SHP77 (cell line): Measurements from ENCODE around the gene ANTKMT.
"Not testable (repeated sequence)": the region's sequence is repeated elsewhere in the genome, so short reads cannot be mapped to it uniquely, and the experiment has no call there.

Source experiments
- DNase-seq, 2 experiments: peaks; one replicate each; lab custom pipeline; 2025; lab: John Stamatoyannopoulos, UW

The ANTKMT gene

DNA sequence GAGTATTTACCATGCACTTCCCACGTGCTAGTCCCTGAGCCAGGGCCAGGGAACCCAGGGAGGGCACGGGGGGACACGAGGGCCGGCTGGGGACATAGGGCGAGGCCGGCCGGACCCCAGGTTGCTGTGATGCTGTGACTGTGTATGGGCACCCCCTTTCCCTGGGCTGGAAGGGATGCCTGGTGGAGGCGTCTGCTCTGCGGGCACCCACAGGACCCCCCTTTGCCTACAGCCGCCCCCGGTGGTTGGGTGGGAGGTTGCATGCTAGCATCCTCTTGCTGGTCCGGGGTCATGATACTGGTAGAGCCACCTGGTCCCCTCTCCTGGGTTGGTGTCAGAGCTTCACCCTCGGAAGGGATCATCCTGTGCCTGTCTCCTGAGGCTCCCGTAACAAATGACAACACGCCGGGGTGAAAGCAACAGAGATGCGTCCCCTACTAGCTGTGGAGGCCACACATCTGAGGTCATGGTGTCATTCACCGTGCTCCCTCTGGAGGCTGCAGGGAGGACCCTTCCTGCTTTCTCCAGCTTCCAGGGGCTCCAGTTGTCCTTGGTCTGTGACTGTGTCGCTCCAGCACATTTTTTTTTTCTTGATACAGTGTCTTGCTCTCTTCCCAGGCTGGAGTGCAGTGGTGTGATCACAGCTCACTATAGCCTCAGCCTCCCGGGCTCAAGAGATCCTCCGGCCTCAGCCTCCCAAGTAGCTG is 23.0 kb downstream of the ANTKMT start:
- no peak for DNase-seq

DNA sequence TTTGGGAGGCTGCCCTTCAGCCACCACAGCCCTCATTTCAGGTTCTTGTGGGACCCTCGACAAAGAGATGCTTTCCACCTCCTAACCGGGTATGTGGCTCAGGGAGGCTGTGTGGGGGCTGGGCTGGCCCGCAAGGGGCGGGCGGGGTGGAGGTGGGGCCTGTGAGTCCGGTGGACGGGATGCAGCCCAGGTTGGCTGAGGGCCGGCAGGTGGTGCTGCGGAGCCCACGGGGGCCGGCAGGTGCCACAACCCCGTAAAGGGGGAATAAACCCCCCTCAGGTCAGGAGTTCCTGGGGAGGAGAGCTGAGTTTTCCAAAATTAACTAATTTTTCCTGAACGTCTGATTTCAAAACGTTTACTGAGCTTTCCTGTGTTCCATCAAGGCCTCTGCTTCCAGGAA is 24.8 kb downstream of the ANTKMT start:
- peak in 1 of 2 experiments; percentile 23 for DNase-seq

DNA sequence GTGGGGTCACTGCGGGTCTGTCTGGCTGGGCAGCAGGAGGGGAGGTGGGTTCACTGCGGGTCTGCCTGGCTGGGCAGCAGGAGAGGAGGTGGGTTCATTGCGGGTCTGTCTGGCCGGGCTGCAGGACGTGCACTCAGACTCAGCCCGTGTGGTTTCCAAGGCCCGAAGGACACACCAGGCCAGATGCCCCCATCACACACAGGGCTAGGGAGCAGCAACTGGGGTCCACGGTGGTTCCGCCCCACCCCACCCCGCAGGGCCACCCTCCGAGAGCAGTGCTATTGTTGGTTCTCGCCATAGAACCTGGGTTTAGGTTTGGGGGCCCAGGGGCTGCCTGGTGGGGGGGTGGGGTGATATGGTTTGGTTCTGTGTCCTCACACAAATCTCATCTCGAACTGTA is 25.7 kb downstream of the ANTKMT start:
- no peak for DNase-seq

DNA sequence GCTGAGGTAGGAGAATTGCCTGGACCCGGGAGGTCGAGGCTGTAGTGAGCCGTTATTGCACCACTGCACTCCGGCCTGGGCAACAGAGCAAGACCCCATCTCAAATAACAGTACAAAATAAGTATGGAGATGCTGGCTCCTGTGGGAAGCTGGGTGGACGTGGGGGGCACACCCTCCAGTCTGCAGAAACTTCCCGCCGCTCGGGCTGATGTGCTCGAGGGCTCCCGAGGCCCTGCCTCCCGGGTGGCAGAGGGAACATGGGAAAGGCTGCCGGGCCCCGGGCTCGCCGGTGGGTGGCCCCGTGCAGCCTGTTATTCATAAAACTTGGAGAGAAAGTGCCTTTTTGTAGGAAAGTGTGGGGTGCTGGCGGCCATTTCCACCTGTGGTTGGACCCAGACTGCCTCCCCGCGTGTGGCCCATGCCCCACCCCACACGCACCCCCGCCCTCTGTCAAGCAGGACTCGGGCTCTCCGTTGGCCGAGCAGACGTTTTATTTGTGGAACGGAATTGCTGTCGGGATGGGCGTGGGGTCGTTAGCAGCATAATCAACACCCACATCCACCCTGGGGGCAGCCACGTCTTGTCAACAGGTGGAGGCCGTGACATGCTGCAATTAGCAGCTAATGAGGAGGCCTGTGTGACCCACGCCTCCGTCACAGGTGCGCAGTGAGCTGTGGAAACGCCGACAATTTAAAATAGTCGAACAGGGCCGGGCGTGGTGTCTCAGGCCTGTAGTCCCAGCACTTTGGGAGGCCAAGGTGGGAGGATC is 27.2 kb downstream of the ANTKMT start:
- DNase-seq, result no peak

DNA sequence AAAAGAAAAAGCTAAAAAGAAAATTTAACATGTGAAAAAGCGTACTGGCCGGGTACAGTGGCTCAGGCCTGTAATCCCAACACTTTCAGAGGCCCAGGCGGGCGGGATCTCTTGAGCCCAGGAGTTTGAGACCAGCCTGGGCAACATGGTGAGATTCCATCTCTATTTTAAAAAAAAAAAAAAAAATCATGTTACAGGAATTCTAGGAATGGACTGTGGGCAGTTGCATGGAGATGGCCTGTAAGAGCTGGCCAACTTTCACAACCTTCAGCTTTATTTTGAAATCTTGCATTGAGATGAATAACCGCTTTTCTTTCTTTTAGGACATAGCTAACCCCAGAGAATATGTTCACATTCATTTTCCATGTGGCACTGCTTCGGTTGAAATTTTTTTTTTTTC is 28.1 kb downstream of the ANTKMT start:
- no peak for DNase-seq

DNA sequence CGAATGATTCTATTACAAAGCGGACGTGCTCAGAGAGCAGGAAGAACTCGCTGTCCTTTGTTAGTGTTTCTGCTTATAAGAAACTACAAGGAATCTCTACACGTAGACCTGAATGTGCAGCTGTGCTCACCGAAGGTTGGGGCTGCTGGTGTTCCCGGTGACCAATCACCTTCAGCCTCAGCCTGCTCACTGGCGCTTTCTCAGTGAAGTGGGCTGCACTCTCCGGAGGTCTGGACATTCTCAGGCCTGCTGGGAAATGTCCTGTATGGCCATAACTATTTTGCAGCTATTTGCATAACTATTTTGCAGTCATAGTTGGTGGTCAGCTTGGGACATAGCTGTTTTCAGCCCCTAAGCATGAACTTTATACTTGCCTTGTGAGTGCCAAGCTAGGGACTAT is 29.5 kb downstream of the ANTKMT start:
- no peak for DNase-seq

DNA sequence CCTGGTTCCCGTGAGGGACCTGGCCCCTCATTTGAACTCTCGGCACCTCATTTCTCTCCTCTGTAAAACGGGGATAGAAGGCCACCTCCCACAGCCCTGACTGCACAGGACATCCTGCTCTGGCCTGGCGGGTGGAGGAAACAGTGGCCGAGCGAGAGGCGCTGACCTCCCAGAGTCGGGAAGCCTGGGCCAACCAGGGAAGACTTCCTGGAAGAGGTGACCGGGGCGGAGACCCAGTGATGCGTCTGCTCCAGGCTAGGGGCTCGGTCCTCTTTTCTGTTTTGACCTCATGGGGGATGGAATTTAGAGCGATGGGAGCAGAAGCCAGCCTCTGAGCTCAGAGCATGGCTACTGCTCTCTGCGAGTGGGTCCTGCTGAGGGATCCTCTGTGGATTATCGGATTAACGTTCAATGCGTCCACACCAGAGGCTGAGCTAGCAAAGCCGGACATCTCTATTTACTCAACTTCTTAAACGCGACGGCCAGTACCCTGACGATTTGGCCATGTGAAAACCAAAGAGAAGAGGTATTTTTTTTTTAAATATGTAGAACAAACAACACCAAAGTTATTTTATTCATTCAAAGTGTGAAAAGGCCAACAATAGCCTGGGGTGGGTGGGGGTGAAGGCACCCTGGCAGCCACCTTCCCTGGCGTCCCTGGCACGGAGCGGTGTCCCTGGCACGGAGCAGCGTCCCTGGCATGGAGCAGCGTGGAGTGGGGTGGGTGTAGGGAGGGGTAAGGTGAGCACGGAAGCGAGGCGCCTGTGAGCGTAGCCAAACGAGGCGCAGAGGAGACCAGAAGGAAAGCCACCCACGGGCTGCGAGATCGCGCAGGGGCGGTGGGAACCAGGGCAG is 30.4 kb downstream of the ANTKMT start:
- DNase-seq, result no peak

DNA sequence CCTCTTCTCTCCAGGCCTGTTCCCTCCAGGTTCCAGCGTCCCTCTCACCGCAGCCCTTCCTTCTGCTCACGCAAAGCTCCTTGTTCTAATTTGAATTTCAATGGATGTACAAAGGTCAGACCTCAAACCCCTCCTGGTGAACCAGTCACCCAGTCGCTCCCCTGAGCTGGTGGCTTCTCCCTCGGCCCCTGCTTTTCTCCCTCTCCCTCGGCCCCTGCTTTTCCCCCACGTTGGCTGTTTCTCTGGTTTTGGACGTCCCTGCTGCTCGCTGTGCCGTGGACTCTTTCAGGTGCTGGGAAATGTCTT is 31.0 kb downstream of the ANTKMT start:
- DNase-seq, result no peak

DNA sequence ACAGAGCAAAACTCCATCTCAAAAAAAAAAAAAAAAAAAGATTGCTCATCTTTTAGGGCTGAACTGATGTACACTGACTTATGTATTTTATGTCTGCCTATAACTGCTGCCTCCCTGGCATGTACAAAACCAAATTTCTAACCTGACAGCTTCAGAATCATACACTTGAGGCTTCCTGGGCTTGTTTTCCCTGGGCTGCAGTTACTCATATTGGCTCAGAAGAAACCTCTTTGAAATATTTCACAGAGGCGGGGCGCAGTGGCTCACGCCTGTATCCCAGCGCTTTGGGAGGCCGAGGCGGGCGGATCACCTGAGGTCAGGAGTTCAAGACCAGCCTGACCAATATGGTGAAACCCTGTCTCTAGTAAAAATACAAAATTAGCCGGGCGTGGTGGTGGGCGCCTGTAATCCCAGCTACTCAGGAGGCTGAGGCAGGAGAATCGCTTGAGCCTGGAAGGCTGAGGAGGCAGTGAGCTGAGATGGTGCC is 33.2 kb downstream of the ANTKMT start:
- DNase-seq, result not testable (repeated sequence)

DNA sequence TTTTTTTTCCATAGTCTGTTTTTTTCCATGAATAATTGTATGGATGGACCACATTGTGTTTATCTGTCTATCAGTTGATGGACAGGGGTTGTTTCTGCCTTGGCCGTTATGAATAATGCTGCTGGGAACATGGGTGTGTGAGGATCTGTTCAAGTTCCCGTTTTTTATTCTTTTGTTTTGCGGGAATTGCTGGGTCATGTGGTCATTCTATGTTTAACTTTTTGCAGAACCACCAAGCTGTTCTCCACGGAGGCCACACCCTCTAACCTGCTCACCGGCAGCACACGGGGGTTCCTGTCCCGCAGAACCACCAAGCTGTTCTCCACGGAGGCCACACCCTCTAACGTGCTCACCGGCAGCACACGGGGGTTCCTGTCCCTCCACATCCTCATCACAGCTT is 33.7 kb downstream of the ANTKMT start:
- DNase-seq, result no peak

DNA sequence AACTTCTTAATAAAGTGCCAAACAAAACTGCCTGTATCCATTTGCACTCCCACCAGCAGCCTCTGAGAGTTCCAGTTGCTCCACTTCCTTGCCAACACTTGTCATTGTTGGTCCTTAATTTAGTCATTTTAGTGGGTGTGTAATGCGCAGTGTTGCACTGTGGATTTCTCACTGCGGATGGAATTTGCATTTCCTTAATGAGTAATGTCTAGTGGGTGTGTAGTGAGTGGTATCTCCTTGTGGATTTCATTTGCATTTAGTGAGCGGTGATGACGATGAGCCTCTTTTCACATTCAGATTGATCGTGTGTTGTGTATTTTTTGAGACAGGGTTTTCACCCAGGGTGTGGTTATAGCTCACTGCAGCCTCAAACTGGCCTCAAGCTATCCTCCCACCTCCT is 35.5 kb downstream of the ANTKMT start:
- no peak for DNase-seq

DNA sequence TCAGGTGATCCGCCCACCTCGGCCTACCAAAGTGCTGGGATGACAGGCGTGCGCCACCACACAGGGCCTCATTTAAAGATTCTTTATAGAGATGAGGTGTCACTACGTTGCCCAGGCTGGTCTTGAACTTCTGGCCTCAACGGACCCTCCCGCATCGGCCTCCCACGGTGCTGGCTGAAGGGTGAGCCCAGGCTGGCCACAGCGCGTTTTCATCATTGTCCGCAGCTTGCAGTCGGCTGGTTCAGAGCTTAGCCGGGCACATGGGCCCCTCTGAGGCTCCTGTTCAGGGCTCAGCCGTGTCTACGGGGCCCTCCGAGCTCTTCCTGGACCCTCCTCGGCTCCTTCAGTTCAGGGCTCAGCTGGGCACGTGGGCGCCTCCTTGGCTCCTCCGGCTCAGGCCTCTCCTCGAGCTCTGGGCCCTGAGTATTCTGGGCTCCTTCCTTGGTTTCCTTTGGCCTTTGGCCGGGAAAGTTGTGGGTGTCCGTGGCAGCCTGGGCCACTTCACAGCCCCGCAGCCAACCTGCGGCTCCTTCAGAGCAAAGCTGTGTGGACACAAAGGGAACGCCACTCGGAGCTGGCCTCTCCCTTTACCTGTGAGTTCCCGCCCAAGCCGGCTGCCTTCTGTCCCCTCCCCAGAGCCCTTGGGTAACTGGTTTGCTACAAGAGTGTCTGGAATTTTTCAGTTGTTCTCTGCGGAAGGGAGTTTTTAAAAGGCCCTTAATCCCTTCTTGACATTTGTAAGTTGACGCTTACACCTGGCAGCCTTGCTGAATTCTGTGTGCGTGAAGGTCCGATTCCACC is 38.4 kb downstream of the ANTKMT start:
- no peak for DNase-seq

DNA sequence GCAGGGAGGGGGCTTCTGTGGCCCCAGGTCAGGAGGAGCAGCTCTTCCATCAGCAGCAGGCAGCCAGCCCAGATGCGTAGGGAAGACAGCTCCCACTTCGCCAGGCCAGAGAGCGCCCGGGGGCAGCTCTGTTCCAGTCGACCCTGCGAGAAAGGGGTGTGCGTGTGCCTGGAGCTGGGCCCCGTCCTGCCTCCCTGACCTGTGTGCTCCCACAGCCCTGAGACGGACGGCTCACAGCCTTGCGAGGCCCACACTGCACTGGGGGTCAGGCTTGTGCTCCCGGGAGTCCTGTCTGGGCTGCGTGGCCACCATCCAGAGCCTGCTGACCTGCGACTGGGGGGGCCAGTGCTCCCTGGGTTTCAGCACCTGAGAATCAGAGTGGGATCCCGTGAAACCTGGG is 39.1 kb downstream of the ANTKMT start:
- DNase-seq, result no peak

DNA sequence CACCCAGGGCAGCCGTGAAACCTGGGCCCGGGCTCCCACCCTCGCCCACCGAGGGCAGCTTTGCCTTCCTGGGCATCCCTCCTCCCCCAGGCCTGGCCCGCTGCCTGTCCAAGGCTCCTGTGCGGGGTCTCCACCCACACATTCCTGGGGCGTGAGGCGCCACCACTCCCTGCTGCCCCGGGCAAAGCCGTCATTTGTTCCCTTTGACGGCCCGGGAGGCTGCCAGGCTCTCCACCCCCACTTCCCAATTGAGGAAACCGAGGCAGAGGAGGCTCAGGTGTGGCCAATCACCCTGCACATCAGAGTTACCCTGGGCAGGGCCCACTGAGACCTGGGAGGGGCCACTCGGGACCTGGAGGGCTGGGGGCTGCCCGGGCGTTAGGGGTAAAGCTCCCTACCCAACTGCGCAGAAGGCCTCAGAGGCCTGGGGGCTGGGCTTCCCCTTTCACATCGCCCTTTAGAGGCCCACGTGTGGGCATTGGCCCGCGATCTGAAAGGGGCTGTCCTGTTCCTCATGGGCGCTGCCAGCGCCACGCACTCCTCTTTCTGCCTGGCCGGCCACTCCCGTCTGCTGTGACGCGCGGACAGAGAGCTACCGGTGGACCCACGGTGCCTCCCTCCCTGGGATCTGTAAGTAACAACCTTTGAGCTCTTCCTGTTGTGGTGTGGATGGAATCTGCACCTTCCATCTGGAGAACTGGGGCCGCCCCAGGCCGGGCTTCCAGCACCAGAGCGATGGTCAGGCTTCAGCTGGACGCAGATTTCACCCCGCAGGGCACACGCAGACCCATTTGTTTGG is 39.8 kb downstream of the ANTKMT start, which contains the start of gene MSLN:
Gene MSLN, plus strand, starts transcription at position 190 of the 799 bp plus-strand sequence. CDS start 1,947 bp downstream, outside the sequence.
- DNase-seq, result no peak

DNA sequence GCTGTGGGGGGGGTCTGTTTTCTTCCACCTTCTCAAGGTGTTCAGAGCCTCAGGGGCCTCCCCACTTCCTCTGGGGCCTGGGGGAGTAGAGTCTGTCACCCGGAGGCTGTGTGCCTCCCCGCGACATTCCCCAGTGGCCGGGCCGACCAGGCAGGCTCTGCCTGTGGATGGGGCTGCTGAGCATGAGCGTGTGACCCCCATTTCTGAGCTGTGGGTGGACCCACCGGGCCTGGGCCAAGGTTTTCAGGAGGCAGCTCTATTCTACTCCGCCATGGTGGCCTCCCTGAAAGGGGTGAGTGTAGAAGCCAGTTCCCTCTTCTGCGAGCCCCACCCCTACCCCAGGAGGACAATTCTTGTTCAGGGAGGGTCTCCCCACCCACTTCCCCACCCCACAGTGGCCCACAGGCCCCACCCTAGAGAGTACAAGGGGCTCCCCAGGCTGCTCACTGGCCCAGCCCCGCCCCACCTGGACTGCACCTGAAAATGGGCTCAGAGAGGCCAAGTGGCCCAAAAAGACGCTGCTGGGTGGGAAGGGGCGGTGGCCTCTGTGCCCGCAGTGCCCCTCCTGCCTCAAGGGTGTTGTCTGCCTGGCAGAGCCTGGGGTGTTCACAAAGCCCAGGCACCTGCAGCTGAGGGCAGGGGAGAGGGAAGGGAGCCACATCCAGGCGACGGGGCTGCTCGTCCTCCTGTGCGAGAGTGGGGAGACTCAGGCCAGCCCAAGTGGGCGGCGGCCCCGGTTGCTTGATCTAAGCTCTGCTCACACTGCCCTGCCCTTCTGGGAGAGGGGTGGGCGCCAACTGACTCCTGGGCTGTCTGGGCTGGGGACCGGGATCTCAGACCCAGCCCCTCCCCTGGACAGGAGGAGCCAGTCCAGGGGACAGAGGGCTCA is 40.9 kb downstream of the ANTKMT start:
- DNase-seq, result no peak

DNA sequence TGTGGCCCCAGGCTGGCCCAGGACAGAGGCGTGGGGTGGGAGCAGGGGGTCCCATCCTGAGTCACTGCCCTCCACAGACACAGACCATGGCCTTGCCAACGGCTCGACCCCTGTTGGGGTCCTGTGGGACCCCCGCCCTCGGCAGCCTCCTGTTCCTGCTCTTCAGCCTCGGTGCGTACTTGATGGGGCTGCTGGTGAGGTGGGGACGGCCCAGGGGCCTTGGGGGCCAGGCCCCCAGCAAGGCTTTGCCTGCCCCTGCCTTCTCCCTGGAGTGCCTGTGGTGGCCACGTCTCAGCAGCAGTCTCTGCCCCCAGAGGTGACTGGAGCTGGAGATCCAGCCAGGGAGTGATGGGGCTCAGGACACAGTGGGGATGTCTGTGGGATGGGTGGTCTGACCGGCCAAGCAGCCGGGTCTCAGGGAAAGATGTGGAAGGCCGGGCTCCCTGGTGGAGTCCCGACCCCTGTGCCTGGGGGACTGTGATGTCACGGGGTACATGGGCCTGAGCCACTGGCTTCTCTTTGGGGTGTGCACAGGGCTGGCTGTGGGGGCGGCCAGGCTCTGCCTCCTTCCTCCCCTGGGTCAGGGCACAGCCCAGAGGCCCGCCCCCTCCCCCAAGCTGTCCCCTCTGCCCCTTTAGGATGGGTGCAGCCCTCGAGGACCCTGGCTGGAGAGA is 41.8 kb downstream of the ANTKMT start:
- no peak for DNase-seq

DNA sequence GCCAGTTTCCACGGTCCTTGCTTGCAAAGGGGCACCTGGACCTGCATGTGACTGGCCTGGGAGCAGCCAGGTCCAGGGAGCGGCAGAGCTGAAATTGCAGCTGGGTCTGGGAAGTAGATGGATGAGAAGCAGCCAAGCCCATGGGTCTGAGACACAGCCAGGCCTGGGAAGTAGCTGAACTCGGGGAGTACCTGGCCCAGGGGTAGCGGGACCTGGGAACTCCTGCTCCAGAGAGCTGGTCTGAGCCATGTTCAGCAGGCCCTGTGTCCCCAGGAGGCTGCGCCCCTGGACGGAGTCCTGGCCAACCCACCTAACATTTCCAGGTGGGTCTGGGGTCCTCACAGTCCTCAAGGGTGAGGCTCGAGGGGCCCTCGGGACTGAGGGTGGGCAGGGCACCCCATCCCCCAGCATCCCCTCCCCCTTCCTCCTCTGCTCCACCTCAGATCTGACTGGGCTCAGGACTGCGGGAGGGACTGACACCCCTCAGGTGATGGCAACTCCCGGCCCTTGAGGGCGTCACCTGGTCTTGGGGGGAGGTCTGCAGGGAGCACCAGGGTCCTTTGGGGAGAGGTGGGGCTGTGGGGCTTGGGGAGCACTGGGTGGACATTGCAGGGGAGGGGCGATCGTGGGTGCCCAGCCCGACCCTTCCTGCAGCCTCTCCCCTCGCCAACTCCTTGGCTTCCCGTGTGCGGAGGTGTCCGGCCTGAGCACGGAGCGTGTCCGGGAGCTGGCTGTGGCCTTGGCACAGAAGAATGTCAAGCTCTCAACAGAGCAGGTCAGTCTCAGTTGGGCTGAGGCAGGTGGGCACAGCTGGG is 42.6 kb downstream of the ANTKMT start:
- no peak for DNase-seq

DNA sequence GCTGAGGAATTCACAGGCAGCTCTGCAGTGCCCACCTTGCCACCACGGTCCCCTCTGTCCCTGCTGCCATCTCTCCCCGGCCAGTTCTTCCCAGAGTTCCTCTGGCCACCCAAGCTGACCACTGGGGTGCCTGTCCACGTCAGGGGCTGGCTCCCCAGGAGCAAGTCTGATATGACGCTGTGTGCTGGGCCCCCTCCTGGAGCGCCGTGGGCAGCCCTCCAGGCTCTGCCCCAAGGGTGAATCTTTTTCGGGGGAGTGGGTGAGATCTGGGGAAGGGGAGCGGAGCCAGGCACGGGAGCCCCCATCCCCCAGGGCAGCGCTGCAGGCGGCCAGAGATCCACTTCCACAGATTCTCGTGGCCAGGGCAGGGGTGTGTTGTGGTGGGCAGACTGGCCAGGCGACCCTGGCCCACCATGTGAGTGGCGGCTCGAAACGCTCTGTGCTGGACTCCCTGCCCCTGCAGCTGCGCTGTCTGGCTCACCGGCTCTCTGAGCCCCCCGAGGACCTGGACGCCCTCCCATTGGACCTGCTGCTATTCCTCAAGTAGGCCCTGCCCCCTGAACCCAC is 43.3 kb downstream of the ANTKMT start:
- DNase-seq, result no peak
